Urothelium cell line (cell line): ENCODE data around the gene EREG.
"Not testable (repeated sequence)": the region's sequence is repeated elsewhere in the genome, so short reads cannot be mapped to it uniquely, and the experiment has no call there.

Experiments used
- DNase-seq: peaks from one replicate; pipeline ENCODE4 v3.0.0; 2011; ENCODE audit warnings: low spot score, mixed read lengths
- FAIRE-seq: peaks from 2 replicates; lab custom pipeline; 2011; peaks lifted over from hg19 to GRCh38; lab: Jason Lieb, UNC

Gene EREG

DNA sequence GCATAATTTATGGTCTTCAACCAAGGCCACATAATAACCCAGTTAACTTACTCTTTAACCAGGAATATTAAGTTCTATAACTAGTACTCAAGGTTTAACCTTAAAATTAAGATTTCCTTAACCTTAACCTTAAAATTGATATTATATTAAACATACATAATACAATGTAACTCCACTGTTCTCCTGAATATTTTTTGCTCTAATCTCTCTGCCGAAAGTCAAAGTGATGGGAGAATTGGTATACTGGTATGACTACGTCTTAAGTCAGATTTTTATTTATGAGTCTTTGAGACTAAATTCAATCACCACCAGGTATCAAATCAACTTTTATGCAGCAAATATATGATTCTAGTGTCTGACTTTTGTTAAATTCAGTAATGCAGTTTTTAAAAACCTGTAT, 22.8 kb downstream of the EREG start:
- FAIRE-seq (no peak), DNase-seq (no peak)

DNA sequence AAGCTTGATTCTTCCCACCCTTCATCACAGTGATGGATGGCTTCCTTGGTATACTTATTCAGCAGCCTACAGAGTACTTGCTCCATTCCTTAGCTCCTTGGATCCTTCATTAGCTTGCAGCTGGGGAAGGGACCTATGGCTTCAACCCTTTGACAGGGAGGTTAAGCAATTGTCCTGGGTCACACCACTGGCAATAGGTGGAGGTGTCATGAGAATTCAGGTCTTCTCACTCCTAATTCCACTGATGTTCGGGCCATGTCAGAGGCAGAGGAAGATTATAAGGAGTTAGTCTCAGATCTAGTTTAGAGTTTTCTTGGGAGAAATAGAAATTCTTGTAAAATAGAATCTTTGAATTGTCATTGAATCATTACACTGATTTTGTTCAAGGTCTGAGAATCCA, 24.5 kb downstream of the EREG start:
- FAIRE-seq, result no peak
- no peak for DNase-seq

DNA sequence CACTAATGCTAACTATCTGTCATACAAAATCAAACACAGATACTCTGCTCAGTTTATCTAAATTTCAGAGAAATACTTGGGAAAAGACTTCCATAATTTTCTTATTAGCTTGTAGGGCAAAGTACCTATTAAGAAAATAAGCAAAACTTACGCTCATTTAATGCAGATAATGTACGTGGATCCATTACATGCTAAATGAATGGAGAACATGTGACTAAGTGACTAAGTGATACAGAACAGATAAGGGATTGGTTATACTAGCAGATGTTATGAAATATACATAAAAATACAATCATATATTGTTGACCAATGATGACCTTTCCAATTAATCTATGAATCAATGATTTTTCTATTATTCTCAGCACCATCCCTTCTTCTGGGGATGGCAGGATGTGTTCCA, 25.7 kb downstream of the EREG start:
- no peak for FAIRE-seq
- no peak for DNase-seq

DNA sequence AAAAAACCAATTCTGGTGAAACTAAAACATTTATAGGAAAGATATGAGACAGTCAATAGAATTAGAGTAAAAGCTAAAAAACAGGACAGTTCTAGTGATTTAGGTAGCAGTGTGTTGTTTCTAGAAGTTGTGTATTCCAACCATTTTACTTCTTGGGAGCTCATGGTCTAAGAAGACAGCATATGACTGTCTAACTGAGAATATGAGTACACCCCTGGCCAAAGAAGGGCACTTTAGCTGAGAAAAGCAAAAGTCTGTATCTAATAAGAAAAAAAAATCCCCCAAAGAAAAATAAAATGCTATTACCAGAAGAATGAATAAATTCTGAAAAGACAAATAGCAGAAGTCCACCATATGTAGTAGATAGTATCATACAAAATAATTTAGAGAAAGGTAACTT, 26.4 kb downstream of the EREG start:
- DNase-seq (no peak), FAIRE-seq (no peak)

DNA sequence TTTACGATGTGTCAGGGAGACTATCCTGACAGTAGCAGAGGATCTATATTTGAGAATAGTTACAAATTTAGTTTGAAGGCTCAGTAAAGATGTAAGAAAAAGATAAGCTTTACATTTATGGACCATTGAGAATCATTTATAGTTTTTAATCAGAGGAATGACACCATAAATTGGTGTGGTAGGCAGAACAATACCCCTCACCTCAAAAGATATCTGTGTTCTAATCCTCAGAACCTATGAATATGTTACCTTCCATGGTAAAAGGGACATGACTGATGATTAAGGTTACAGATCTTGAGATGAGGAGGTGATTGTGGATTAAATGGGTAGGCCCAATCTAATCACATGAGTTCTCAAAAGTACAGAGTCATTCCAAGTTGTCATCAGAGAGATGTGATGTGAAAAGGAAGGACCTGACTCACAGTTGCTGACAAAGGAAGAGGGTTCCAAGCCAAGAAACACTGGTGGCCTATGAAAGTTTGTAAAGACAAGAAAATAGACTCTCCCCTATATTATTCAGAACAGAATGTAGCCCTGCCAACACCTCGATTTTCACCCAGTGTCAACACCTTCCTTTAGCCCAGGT, 27.0 kb downstream of the EREG start:
- DNase-seq (no peak), FAIRE-seq (no peak)

GRCh38 chr4:74394476-74395136, 29.7 kb downstream of the EREG start:
- DNase-seq, result peak; percentile 34
- FAIRE-seq, result no peak

- no peak for FAIRE-seq
- DNase-seq, result no peak
Measured at GRCh38 chr4:74395633-74396032, 30.7 kb downstream of the EREG start.

DNA sequence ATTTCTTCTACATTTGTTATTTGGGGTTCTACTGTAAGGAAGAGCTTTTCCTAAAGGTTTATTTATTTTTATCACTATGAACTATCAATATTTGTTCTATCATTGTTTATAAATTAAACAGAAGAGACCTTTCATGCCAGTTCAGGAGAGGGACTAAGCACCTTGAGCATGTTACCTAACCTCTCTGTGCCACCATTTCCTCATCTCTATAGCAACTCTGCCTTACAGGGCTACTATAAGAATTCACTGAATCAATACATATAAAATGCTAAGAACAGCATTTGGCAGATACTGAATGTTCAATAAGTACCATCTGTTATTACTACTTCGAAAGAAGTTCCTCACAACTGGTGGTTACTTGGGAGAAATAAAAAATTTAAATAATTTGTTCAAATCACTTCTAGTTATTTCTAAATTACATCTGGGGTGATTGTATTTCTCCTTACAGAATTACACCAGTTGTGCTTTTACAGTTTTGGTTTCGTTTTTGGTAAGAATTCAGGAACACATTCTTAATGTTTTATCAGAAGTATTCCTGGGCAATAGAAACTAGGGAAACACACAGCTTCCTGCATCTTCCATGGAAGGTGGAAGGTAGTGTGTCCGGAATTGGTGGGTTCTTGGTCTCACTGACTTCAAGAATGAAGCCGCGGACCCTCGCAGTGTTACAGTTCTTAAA, 32.9 kb downstream of the EREG start:
- FAIRE-seq, result no peak

GRCh38 chr4:74398894-74399589, 34.1 kb downstream of the EREG start:
- FAIRE-seq, DNase-seq: not testable (repeated sequence)

More for the DNA sequence above, 32.9 kb downstream of the EREG start:
- DNase-seq, result no peak

DNA sequence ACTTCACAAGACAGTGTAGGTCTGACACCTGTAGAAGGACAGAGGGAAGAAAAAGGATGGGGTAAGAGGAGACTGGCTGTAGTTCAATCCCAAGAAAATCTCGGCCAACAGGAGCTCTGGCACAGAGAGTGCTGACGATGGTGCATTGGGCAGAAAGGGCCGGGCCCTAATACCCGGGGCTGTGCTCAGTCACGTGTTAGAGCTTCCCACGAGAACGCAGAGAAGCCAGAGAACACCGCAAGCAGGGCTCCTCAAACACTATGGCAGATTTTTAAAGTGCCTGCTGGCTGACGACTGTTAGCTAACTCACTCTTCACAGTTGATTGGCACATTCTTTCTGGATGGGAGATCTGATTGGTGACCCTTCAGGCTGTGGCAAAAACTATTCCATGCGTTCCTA, 35.5 kb downstream of the EREG start:
- DNase-seq (no peak), FAIRE-seq (no peak)

DNA sequence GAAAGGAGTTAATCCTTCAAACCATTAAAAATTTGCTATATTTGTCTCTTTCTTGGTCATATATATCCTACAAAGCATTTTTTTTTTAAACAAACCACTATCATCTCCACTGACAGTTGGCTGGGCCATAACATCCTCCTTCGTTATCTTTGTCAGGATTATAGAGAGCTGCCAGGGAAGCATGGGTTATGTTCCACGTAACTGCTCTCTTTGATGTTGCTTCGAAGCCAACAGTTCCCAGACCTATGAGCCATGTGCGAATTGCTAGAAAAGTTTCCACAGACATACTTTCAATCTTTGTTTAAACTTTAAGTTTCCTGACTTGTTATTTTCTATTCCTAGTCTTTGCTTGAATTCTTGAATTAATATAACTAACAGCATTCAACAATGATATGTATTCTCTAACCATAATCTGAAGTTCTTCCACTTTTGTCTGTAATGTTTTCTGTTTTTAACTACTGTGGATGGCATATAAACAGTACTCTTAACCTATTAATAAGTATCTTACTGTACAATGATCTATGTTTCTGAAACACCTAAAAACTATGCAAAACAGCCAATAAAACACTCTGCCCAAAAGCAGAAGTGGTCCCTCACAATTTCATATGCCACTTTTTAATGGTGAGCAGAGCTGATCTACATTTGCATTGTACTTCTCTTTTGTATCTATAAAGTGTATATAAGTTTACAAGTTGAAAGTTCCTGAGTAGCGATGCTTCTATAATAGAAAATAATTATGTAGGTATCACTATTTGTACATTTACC, 37.9 kb downstream of the EREG start:
- no peak for DNase-seq
- no peak for FAIRE-seq

DNA sequence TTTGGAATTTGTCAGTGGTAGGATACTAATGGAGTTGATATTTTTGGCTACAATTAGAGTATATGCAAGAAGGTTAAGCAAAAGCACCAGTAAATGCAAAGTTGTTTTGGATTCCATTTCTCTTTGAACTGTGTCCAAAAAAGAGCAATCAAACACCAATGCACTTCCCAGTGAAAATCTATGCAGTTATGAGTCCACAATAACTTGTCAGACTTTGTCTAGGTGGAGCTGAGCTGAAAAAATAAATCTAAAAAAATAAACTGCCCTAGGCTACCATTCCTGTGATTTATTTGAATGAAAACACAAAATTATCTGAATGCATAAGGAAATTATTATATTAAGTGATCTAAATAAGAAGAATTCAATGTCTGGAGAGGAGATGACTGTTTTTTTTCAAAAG, 42.9 kb downstream of the EREG start:
- no peak for FAIRE-seq

GRCh38 chr4:74408639-74409038, 43.7 kb downstream of the EREG start:
- DNase-seq (no peak), FAIRE-seq (no peak)

More for the DNA sequence above, 42.9 kb downstream of the EREG start:
- no peak for DNase-seq

- DNase-seq (no peak), FAIRE-seq (no peak)
Measured at GRCh38 chr4:74410272-74410671, 45.3 kb downstream of the EREG start.

GRCh38 chr4:74412225-74412624, 47.3 kb downstream of the EREG start:
- DNase-seq (no peak), FAIRE-seq (no peak)

- FAIRE-seq, result peak; percentile 85
Measured at GRCh38 chr4:74413265-74413664, 48.3 kb downstream of the EREG start.

DNA sequence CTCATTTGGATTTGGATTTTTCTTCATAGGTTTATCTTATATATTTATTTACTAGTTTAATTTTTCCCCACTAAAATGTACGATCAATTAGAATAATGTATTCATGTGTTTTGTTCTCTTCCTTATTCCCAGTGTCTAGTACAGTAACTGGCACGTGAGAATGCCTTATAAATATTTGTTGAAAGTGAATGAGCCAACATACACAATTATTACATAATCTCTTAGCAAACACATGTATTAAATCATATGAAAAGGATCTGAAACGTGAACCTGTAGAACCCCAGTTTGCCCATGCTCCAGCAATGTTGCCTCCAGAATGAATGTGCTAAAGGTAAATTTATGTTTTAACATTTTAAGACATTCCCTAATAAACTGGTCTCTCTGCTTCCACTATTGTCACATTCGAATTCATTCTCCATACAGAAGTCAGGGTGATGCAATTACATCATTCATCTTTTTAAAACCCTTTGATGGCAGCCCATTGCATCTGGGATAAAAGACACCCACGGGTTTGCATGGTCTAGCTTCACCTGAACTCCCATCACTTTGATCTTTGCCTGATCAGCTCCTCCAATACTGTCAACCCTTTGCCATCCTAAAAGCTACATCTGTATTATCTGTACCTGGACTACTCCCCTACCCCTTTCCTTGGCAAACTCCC, 49.3 kb downstream of the EREG start:
- no peak for FAIRE-seq
- DNase-seq, result no peak

More at GRCh38 chr4:74413265-74413664, 48.3 kb downstream of the EREG start:
- no peak for DNase-seq

DNA sequence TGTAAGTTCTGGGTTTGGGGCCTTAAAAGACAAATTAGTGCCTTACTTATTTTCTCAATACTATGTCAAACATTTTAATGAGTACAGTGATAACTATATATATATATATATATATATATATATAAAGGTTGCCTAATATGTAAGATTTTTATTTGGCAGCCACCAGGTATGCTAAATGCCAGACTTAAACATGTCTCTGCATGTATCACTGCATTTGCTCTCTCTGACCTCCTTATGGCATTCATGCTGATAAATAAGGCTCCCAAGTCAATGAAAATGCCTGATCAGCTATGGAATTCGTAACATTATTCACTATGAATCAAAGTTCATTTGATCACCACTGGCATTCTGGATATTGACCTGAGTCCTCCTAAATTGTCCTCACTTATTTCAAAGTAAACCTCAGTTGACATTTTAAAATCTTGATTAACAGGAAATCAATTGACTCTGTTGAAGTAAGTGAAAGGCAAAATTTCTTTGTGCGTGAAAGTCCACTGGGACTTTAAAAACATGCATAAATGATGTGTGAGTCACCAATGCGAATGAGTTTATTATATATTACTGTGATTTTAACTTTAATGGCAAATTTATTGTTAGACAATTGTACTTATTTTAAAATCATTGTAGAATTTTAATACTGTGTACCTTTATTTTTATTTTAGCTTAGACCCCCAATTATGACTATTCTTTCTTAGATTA, 50.8 kb downstream of the EREG start:
- DNase-seq, result no peak
- no peak for FAIRE-seq

DNA sequence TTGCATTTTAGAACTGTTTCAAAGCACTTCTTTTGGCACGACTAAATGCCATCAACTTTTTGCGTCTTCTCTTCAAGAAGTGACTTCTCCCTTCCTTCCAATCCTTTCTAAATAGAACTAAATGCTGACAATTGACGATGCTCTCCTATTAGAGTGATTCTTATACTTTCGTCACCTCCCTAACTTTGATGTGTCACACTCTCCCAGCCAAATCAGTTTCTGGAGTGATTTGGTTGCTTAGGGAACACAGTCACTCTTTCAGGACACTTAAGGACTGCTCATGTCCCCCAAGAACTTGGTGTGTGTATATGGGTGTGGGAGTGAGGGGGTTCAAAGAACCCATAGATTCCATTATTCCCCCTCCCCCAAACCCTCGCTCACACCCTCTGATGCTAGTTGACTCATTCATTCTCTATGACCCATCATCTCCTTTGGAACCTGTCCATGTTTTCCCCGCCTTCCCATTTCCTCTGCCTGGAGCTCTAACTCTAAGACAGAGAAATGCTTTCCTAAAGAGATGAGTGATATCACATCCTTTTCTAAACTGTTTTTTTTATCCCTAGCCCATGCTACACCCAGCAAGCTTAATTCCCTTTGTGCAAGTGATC, 53.2 kb downstream of the EREG start:
- FAIRE-seq (no peak), DNase-seq (peak; percentile 78)
